SK-N-SH treated with all-trans-retinoic acid at 6 μM for 48 hours (cell line): ENCODE measurements around the gene GET4.
"Not testable (repeated sequence)": the region's sequence is repeated elsewhere in the genome, so short reads cannot be mapped to it uniquely, and the experiment has no call there.

Source experiments
- ATAC-seq: fragments of 200-7000 bp; cut with Tn5 transposase; 3 replicates; pipeline ENCODE4 v1.9.1; 2020; ENCODE audit warnings: mild to moderate bottlenecking, moderate library complexity
- BACH2 ChIP-seq: fragments of 250-450 bp; sonication (Bioruptor Pico); IDR thresholded peaks from 2 replicates; pipeline ENCODE4 v1.9.0; 2021; ENCODE audit warnings: mild to moderate bottlenecking, borderline replicate concordance
- CSDC2 ChIP-seq: fragments of 250-450 bp; sonication (Bioruptor Pico); IDR thresholded peaks from 2 replicates; pipeline ENCODE4 v1.5.0; 2020; ENCODE audit warnings: mild to moderate bottlenecking, moderate library complexity
- ESRRG ChIP-seq: fragments of 250-450 bp; sonication (Bioruptor Pico); IDR thresholded peaks from 2 replicates; pipeline ENCODE4 v1.6.1; 2021; ENCODE audit warnings: mild to moderate bottlenecking
- GLIS3 ChIP-seq: fragments of 250-450 bp; sonication (Bioruptor Pico); IDR thresholded peaks from 2 replicates; pipeline ENCODE4 v1.5.0; 2020; ENCODE audit warnings: mild to moderate bottlenecking, moderate library complexity
- ISL1 ChIP-seq: fragments of 250-450 bp; sonication (Bioruptor Pico); IDR thresholded peaks from 2 replicates; pipeline ENCODE4 v2.1.2; 2022; ENCODE audit warnings: mild to moderate bottlenecking, moderate library complexity
- OSR1 ChIP-seq: fragments of 250-450 bp; sonication (Bioruptor Pico); IDR thresholded peaks from 2 replicates; pipeline ENCODE4 v1.8.0; 2022; ENCODE audit warnings: moderate library complexity, mild to moderate bottlenecking, inconsistent platforms
- PATZ1 ChIP-seq: fragments of 250-450 bp; sonication (Bioruptor Pico); IDR thresholded peaks from 2 replicates; pipeline ENCODE4 v1.8.0; 2020; ENCODE audit warnings: mild to moderate bottlenecking, moderate library complexity, borderline replicate concordance
- PPARA ChIP-seq: fragments of 250-450 bp; sonication (Bioruptor Pico); IDR thresholded peaks from 2 replicates; pipeline ENCODE4 v1.5.0; 2020; ENCODE audit warnings: mild to moderate bottlenecking, borderline replicate concordance
- RARB ChIP-seq: fragments of 250-450 bp; sonication (Bioruptor Pico); IDR thresholded peaks from 2 replicates; pipeline ENCODE4 v1.8.0; 2021; ENCODE audit warnings: mild to moderate bottlenecking, moderate library complexity
- TCF4 ChIP-seq: fragments of 250-450 bp; sonication (Bioruptor Pico); IDR thresholded peaks from 2 replicates; pipeline ENCODE4 v1.8.0; 2021; ENCODE audit warnings: mild to moderate bottlenecking, moderate library complexity, borderline replicate concordance
- TSHZ2 ChIP-seq: fragments of 250-450 bp; sonication (Bioruptor Pico); IDR thresholded peaks from 2 replicates; pipeline ENCODE4 v1.5.0; 2020; ENCODE audit warnings: mild to moderate bottlenecking, moderate library complexity
- ZC3H10 ChIP-seq: fragments of 250-450 bp; sonication (Bioruptor Pico); IDR thresholded peaks from 2 replicates; pipeline ENCODE4 v1.5.1; 2021; ENCODE audit warnings: mild to moderate bottlenecking, moderate library complexity
- ZFP3 ChIP-seq: fragments of 250-450 bp; sonication (Bioruptor Pico); IDR thresholded peaks from 2 replicates; pipeline ENCODE4 v1.5.0; 2020; ENCODE audit warnings: mild to moderate bottlenecking, moderate library complexity
- ZFP30 ChIP-seq: fragments of 450-650 bp; formaldehyde crosslinking; IDR thresholded peaks from 2 replicates; pipeline ENCODE4 v1.5.0; 2022; ENCODE audit warnings: mild to moderate bottlenecking, moderate library complexity
- ZNF565 ChIP-seq: fragments of 450-650 bp; formaldehyde crosslinking; conservative IDR thresholded peaks from 2 replicates; pipeline ENCODE4 v1.5.0; 2020; ENCODE audit warnings: low read depth, mild to moderate bottlenecking, moderate library complexity
- ZNF70 ChIP-seq: fragments of 450-650 bp; formaldehyde crosslinking; IDR thresholded peaks from 2 replicates; pipeline ENCODE4 v1.5.0; 2020; ENCODE audit warnings: mild to moderate bottlenecking, moderate library complexity
- TF ChIP-seq, protein P1 (sequence below): fragments of 250-450 bp; sonication (Bioruptor Pico); IDR thresholded peaks from 2 replicates; pipeline ENCODE4 v1.8.0; 2021; ENCODE audit warnings: low read depth, mild to moderate bottlenecking, moderate library complexity, borderline replicate concordance
- TF ChIP-seq, protein P2 (sequence below): fragments of 250-450 bp; sonication (Bioruptor Pico); IDR thresholded peaks from 2 replicates; pipeline ENCODE4 v1.5.1; 2020; ENCODE audit warnings: low read depth, mild to moderate bottlenecking, moderate library complexity
- TF ChIP-seq, protein P3 (sequence below): fragments of 250-450 bp; sonication (Bioruptor Pico); IDR thresholded peaks from 2 replicates; pipeline ENCODE4 v1.5.1; 2021; ENCODE audit warnings: mild to moderate bottlenecking, moderate library complexity

The GET4 gene

GRCh38 chr7:940599-941408, 64.5 kb downstream of the GET4 start:
- no peak for ATAC-seq
- no peak for TF ChIP-seq CSDC2
- no peak for TF ChIP-seq TSHZ2 (CRISPR knock-in tag)
- TF ChIP-seq ZNF565, result no peak
- TF ChIP-seq ISL1 (CRISPR knock-in tag), result no peak
- TF ChIP-seq PPARA (CRISPR knock-in tag), result no peak
- TF ChIP-seq ZFP30 (CRISPR knock-in tag), result no peak
- TF ChIP-seq RARB (CRISPR knock-in tag), result no peak
- TF ChIP-seq, protein P1, sequence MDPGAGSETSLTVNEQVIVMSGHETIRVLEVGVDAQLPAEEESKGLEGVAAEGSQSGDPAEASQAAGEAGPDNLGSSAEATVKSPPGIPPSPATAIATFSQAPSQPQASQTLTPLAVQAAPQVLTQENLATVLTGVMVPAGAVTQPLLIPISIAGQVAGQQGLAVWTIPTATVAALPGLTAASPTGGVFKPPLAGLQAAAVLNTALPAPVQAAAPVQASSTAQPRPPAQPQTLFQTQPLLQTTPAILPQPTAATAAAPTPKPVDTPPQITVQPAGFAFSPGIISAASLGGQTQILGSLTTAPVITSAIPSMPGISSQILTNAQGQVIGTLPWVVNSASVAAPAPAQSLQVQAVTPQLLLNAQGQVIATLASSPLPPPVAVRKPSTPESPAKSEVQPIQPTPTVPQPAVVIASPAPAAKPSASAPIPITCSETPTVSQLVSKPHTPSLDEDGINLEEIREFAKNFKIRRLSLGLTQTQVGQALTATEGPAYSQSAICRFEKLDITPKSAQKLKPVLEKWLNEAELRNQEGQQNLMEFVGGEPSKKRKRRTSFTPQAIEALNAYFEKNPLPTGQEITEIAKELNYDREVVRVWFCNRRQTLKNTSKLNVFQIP, result no peak
- TF ChIP-seq BACH2 (CRISPR knock-in tag), result no peak
- TF ChIP-seq GLIS3 (CRISPR knock-in tag), result no peak
- no peak for TF ChIP-seq PATZ1 (CRISPR knock-in tag)
- TF ChIP-seq ZNF70 (CRISPR knock-in tag), result no peak
- TF ChIP-seq, protein P2, sequence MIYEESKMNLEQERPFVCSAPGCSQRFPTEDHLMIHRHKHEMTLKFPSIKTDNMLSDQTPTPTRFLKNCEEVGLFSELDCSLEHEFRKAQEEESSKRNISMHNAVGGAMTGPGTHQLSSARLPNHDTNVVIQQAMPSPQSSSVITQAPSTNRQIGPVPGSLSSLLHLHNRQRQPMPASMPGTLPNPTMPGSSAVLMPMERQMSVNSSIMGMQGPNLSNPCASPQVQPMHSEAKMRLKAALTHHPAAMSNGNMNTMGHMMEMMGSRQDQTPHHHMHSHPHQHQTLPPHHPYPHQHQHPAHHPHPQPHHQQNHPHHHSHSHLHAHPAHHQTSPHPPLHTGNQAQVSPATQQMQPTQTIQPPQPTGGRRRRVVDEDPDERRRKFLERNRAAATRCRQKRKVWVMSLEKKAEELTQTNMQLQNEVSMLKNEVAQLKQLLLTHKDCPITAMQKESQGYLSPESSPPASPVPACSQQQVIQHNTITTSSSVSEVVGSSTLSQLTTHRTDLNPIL (CRISPR knock-in tag), result no peak
- no peak for TF ChIP-seq TCF4 (CRISPR knock-in tag)
- TF ChIP-seq, protein P3, sequence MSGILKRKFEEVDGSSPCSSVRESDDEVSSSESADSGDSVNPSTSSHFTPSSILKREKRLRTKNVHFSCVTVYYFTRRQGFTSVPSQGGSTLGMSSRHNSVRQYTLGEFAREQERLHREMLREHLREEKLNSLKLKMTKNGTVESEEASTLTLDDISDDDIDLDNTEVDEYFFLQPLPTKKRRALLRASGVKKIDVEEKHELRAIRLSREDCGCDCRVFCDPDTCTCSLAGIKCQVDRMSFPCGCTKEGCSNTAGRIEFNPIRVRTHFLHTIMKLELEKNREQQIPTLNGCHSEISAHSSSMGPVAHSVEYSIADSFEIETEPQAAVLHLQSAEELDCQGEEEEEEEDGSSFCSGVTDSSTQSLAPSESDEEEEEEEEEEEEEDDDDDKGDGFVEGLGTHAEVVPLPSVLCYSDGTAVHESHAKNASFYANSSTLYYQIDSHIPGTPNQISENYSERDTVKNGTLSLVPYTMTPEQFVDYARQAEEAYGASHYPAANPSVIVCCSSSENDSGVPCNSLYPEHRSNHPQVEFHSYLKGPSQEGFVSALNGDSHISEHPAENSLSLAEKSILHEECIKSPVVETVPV (CRISPR knock-in tag), result no peak
- no peak for TF ChIP-seq ZFP3 (CRISPR knock-in tag)
- no peak for TF ChIP-seq ESRRG (CRISPR knock-in tag)
- no peak for TF ChIP-seq OSR1 (CRISPR knock-in tag)
- TF ChIP-seq ZC3H10 (CRISPR knock-in tag), result no peak

GRCh38 chr7:943793-944192, 67.4 kb downstream of the GET4 start:
- not testable (repeated sequence) for ATAC-seq

- TF ChIP-seq, protein P1, result no peak
- no peak for TF ChIP-seq PPARA (CRISPR knock-in tag)
- no peak for TF ChIP-seq BACH2 (CRISPR knock-in tag)
- no peak for TF ChIP-seq ZNF70 (CRISPR knock-in tag)
These were observed 68.4 kb downstream of the GET4 start for GRCh38 chr7:944744-945143.

More at GRCh38 chr7:944744-945143, 68.4 kb downstream of the GET4 start:
- no peak for ATAC-seq
